Subcutaneous adipose tissue (tissue), 4 donors: ENCODE data around the gene ZNF263. TPM values are rescaled to one million over a fixed set of nuclear protein-coding genes. Genes with fewer than 3 reads are reported as not detected.

Source experiments
- CTCF ChIP-seq: fragments of 450-650 bp; IDR thresholded peaks from one replicate; pipeline ENCODE4 v1.5.1; 2016; ENCODE audit warnings: low read depth, mild to moderate bottlenecking, control low read depth, antibody characterized with exemption, moderate library complexity
- total RNA-seq, 4 donors: library from RNA; depleted of rRNA; stranded (reverse); fragments of >200 nt; gene quantifications; one replicate each; pipeline ENCODE4 v1.1.0, GENCODE V29; 2016

Gene ZNF263
- total RNA-seq, 4 donors from 2014 or later, result 16.8 to 39.2 (median 28.7) TPM

GRCh38 chr16:3283543-3284447, 504 bp downstream of the ZNF263 start:
- no peak for TF ChIP-seq CTCF

- no peak for TF ChIP-seq CTCF
Observed at GRCh38 chr16:3285131-3285530, 1.8 kb downstream of the ZNF263 start.

GRCh38 chr16:3289998-3290673, 6.8 kb downstream of the ZNF263 start:
- TF ChIP-seq CTCF, result no peak

- TF ChIP-seq CTCF, result no peak
Observed at GRCh38 chr16:3292604-3293003, 9.3 kb downstream of the ZNF263 start.

- TF ChIP-seq CTCF, result no peak
Observed at GRCh38 chr16:3295209-3295608, 11.9 kb downstream of the ZNF263 start.

- no peak for TF ChIP-seq CTCF
Observed at GRCh38 chr16:3295783-3296182, 12.5 kb downstream of the ZNF263 start.

- no peak for TF ChIP-seq CTCF
Observed at GRCh38 chr16:3304370-3304769, 21.1 kb downstream of the ZNF263 start.
